ENCODE results near the gene ACACB. TPM values are rescaled to one million over a fixed set of nuclear protein-coding genes. Genes with fewer than 3 reads are reported as not detected.

Gene ACACB
- total RNA-seq, 1 donor from 2014 or later, result 22.7 TPM

DNA sequence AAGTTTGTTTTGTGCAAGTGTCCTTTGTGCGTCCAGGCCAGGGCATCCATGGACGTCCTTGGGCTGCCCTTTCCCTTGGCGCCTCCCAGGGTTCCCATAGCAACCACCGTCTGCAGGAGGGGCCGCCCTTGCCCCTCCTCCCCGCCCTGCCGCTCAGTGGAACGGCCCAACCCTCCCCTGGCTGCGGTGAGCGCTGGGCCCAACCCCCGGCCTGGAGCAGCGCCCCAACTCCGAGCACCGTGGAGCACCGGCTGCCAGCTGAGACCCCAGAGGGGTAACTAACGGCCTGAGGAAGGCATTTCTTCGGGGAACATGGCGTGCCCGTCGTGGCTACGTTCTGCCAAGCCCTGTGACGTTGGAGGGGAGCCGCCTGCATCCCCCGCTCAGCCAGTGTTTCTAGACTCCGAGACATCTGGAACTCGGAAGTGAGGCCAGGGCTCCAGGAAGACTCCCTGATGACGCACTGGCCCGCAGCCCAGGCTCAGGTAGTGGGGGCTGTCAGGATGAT lies 5.3 kb upstream of the ACACB start:
- TF ChIP-seq, protein P1, sequence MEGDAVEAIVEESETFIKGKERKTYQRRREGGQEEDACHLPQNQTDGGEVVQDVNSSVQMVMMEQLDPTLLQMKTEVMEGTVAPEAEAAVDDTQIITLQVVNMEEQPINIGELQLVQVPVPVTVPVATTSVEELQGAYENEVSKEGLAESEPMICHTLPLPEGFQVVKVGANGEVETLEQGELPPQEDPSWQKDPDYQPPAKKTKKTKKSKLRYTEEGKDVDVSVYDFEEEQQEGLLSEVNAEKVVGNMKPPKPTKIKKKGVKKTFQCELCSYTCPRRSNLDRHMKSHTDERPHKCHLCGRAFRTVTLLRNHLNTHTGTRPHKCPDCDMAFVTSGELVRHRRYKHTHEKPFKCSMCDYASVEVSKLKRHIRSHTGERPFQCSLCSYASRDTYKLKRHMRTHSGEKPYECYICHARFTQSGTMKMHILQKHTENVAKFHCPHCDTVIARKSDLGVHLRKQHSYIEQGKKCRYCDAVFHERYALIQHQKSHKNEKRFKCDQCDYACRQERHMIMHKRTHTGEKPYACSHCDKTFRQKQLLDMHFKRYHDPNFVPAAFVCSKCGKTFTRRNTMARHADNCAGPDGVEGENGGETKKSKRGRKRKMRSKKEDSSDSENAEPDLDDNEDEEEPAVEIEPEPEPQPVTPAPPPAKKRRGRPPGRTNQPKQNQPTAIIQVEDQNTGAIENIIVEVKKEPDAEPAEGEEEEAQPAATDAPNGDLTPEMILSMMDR (conservative IDR thresholded peaks at IDR 0.05), result no peak
- no peaks in the 10 kb centered on the region for H3K27me3 Mint-ChIP-seq
- H3K36me3 Mint-ChIP-seq, result peaks cover 11% of the 10 kb centered on the region
- peak overlapping the region; percentile 84 for H3K4me3 Mint-ChIP-seq
- peaks cover 46% of the 10 kb centered on the region for H3K4me1 Mint-ChIP-seq (ENCODE audit: unreplicated experiment)
- peak; percentile 83 for DNase-seq (ENCODE audit: extremely low spot score, unreplicated experiment)
- peak overlapping the region; percentile 79 for H3K27ac Mint-ChIP-seq
- no peaks in the 10 kb centered on the region for H3K9me3 Mint-ChIP-seq

DNA sequence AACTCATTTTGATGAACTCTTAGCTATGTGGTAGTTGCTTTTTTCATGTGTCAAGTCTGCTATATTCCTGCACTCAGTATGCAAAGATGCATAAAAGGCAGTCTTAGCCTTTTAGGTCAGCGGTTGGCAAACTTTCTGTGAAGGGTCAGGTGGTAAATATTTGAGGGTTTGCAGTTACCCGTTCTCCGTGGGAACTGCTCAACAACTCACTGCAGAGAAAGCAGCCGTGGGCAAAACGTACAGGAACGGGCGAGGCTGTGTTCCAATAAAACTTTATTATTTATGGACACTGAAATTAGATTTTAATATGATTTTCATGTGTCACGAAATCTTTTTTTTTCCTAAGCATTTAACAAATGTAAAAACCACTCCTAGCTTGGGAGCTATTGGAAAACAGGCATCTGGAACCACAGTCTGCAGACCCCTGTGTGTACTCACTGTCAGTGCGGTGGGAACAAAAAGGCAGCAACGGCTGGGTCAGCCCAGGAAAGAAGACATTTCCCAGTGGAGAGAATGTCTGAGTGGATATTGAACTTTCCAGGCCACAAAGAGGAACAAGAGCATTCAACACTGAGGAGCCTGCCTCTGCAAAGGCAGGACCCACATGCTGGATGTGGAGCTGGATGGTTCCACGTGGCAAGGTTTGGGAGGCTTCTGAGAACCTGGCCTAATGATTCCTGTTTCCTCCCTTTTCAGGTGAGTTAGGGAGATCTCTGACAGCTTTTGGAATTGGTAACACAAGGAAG lies 3.5 kb upstream of the ACACB start:
- Mint-ChIP-seq H3K4me3 (no peak overlapping the region), H3K9me3 (no peaks in the 10 kb centered on the region), H3K27ac (no peak overlapping the region), H3K36me3 (peaks cover 7% of the 10 kb centered on the region), H3K27me3 (no peaks in the 10 kb centered on the region), H3K4me1 (ENCODE audit: unreplicated experiment) (peaks cover 53% of the 10 kb centered on the region)
- DNase-seq (ENCODE audit: extremely low spot score, unreplicated experiment), result no peak
- TF ChIP-seq, protein P1 (conservative IDR thresholded peaks at IDR 0.05), result no peak

DNA sequence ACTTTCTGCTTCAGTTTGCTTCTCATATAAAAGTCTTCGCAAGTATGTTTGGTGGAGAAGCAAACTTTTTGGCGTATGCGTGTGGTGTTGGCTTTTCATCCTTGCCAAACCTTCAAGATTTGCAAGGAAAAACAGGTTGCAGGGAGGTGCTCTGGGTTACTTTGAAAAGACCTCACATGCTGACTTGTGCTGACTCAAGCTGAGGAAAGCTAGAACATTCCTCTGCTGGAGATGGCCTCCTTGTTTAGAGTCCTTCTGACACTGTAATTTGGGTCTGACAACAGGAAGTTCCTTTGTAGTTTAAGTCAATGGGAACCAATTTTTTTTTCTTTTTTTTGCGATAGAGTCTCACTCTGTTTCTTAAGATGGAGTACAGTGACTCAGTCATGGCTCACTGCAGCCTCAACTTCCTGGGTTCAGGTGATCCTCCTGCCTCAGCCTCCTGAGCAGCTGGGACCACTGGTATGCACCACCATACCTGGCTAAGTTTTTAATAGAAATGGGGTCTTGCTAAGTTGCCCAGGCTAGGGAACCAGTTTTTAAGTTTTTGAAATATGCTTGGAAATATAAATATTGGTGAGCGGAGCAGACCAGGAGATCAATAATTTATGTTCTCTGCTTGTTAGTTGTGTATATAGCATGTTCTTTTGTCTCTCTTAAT lies 2.6 kb upstream of the ACACB start:
- Mint-ChIP-seq H3K4me3 (peak overlapping the region; percentile 58), H3K9me3 (no peaks in the 10 kb centered on the region), H3K36me3 (peaks cover 4% of the 10 kb centered on the region), H3K4me1 (ENCODE audit: unreplicated experiment) (peaks cover 53% of the 10 kb centered on the region), H3K27ac (no peak overlapping the region), H3K27me3 (no peaks in the 10 kb centered on the region)
- TF ChIP-seq, protein P1 (conservative IDR thresholded peaks at IDR 0.05), result no peak
- no peak for DNase-seq (ENCODE audit: extremely low spot score, unreplicated experiment)

DNA sequence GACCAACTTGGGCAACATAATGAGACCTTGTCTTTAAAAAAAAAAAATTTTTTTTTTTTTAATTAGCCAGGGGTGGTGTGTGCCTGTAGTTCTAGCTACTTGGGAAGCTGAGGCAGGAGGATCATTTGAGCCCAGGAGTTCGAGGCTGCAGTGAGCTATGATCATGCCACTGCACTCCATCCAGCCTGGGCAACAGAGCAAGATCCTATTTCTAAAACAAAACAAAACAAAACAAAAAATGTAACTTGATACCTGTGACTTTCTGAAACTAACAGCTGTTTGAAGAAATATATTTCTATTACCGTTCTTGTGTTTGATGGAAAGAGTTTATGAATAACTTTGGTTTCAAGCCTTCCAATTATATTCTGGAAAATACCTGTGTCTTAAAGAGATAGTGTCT lies 1.7 kb upstream of the ACACB start:
- H3K4me3 Mint-ChIP-seq, result no peak overlapping the region
- TF ChIP-seq, protein P1 (conservative IDR thresholded peaks at IDR 0.05), result no peak
- DNase-seq (ENCODE audit: extremely low spot score, unreplicated experiment), result no peak
- H3K27me3 Mint-ChIP-seq, result no peaks in the 10 kb centered on the region
- H3K9me3 Mint-ChIP-seq, result no peaks in the 10 kb centered on the region
- peaks cover 49% of the 10 kb centered on the region for H3K4me1 Mint-ChIP-seq (ENCODE audit: unreplicated experiment)
- no peak overlapping the region for H3K27ac Mint-ChIP-seq
- no peaks in the 10 kb centered on the region for H3K36me3 Mint-ChIP-seq

DNA sequence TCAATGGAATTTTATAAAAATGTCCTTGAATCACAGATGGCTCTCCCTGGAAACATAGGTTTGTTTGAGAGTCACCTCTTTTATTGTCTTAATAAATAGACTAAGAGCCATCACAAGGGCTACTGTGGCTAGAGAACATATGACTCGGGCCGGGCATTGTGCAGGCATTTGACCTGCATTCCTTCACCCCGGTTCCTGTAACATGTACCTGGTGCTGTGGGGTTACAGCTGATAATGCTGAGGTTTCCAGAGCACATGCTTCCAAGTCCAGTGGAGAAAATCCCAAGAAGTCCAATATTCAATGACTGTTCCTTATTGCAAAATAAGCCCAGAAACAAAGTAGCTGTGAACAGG lies 1.0 kb upstream of the ACACB start:
- Mint-ChIP-seq H3K4me3 (peak overlapping the region; percentile 4), H3K36me3 (no peaks in the 10 kb centered on the region), H3K4me1 (ENCODE audit: unreplicated experiment) (peaks cover 46% of the 10 kb centered on the region), H3K27ac (peak overlapping the region; percentile 65), H3K9me3 (no peaks in the 10 kb centered on the region), H3K27me3 (no peaks in the 10 kb centered on the region)
- DNase-seq (ENCODE audit: extremely low spot score, unreplicated experiment), result no peak
- TF ChIP-seq, protein P1 (conservative IDR thresholded peaks at IDR 0.05), result no peak

All from type B pancreatic cell (in vitro differentiated cells).